ENCODE results near the gene RNF207.

GRCh38 chr1:6252374-6252710 is 46.4 kb downstream of the RNF207 start:
- TF ChIP-seq CTCF (IDR thresholded peaks at IDR 0.05) (no peak), ZFX (IDR thresholded peaks at IDR 0.05; ENCODE audit: borderline replicate concordance) (no peak)

Measured in 22Rv1 (cell line).